ENCODE measurements around the gene THOC5.
A peak's percentile ranks its signal among the peaks of the same experiment; 100 is the strongest.
"Not testable (repeated sequence)": the region's sequence is repeated elsewhere in the genome, so short reads cannot be mapped to it uniquely, and the experiment has no call there.

Gene THOC5

DNA sequence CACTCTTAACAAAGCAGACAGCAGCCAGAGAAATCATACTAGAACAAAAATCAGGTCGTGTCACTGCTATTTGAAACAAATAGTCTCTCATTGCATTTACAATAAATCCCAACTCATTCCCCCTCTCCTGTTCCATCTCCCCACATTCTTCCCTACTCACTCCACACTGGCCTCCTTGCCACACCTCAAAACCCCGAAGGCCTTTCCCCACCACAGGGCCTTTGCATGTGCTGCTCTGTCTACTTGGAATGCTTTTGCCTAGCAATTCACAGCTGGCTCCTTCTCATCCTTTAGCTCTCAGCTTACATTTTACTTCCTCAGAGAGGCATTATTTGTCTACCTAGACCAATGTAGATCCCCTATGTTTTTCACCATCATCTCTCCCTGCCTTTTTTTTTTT, 6.3 kb upstream of the THOC5 start:
- DNase-seq = no peak

GRCh38 chr22:29559030-29559429, 5.5 kb upstream of the THOC5 start:
- no peak for DNase-seq

GRCh38 chr22:29555065-29555644, 1.6 kb upstream of the THOC5 start:
- DNase-seq = no peak

DNA sequence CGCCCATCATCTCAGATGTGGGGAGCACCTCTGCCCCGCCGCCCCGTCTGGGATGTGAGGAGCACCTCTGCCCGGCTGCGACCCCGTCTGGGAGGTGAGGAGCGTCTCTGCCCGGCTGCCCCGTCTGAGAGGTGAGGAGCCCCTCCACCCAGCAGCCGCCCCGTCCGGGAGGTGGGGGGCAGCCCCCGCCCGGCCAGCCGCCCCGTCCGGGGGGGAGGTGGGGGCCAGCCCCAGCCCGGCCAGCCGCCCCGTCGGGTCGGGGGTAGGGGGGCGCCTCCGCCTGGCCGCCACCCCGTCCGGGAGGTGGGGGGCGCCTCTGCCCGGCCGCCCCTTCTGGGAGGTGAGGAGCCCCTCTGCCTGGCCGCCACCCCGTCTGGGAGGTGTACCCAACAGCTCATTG, 1.2 kb downstream of the THOC5 start:
- DNase-seq = not testable (repeated sequence)

DNA sequence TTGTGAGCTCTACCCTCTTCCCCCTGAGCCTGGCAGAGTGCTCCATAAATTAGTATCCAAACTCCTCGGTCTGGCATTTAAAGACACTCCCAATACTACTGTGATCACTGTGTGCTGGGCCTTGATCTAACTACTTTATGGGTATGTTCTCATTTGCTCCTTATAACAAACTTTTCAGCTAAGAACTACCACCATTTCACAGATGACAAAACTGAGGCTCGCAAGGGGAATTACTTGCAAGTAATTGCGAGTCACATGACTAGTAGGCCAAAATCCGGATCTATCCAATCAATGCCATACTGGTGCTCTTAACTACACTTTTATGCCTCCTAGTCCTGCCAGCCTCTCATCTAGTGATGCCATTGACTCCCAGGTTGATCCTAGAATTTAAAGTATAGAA, 3.6 kb downstream of the THOC5 start:
- no peak for DNase-seq

DNA sequence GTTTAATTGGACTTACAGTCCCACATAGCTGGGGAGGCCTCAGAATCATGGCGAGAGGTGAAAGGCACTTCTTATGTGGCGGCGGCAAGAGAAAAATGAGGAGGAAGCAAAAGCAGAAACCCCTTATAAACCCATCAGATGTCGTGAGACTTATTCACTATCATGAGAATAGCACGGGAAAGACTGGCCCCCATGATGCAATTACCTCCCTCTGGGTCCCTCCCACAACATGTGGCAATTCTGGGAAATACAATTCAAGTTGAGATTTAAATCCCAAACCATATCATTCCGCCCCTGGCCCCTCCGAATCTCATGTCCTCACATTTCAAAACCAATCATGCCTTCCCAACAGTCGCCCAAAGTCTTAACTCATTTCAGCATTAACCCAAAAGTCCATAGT, 8.5 kb downstream of the THOC5 start:
- DNase-seq = not testable (repeated sequence)

GRCh38 chr22:29541845-29542244, 11.7 kb downstream of the THOC5 start:
- peak in 1 of 2 donors; percentile 45 for DNase-seq

- DNase-seq = no peak
Measured at GRCh38 chr22:29539105-29539504, 14.5 kb downstream of the THOC5 start.

- no peak for DNase-seq
Measured at GRCh38 chr22:29536411-29536810, 17.1 kb downstream of the THOC5 start.

DNA sequence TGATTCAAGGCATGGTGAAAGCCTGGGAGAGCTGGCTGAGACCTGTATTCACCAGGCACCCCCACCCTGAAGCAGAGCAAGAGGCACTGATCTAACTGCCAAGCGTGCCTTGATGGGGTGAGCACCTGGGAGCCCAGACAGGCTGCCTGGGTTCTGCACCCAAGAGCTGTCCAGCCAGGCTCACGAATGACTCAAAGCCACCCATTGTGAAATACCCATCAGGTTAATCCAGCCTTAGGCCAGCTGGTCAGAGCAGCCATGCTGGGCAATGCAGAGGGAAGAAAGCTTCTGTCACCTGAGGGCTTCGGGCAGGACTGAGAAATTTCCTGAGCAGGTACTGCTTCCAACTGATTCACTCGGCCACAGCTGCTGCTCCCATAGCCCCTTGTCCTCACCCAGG, 22.1 kb downstream of the THOC5 start:
- DNase-seq = no peak

- no peak for DNase-seq
Measured at GRCh38 chr22:29530716-29531115, 22.8 kb downstream of the THOC5 start.

DNA sequence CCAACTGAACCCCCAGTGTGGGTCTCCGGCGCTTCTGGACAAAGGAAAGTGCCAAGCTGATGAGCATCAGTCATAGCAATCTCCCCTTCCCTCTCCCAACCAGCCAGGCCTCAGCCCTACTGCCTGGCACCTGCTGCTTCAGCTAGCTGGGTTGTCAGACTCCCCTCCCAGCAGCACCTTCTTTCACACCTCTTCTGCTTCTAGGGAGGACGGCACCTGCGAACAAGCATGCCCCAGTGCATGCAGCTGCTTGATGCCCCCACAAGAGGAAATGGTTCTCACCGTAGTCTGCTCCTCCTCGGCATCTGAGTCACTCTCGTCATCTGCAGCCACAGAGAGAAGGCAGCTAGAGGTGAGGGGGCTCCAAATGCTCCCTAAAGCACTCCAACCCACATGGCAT, 25.4 kb downstream of the THOC5 start:
- no peak for DNase-seq

- DNase-seq = peak in 1 of 2 donors; percentile 27
Measured at GRCh38 chr22:29524442-29525191, 28.9 kb downstream of the THOC5 start.

DNA sequence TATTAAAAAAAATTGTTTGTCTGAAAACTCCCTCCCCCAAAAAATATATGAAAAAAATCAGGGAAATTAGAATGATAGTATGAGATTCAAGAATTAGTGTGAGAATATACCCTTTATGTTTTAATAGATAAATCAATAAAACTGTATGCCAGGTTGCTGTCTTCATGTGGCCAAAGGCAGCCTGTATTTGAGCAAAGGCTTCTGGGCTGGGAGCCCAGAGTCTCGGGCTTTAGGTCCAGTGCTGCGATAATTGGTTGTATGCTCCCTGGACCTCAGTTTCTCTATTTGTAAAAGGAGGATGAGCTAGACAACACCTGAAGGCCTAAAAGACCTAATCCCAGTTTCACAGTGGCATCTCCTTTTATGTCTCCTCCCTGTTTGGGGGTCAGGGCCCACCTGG, 29.8 kb downstream of the THOC5 start:
- DNase-seq = no peak

DNA sequence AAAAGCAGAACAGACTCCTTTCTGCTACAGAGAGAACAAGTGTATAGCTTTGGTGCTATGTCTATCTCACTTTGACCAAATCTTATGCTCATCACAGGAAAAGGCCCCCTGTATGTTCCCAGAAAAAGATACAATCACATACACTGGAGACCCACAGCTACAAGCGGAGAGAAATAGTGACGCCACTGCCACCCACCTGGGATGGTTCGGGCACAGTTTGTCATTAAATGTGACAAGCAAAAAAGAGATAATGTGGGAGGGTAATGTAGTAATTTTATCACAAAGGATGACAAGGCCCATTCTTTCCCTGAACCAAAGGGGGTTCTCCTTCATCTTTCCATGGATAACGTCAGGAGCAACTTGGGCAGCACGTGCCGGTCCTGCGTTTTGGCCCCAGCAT, 32.0 kb downstream of the THOC5 start:
- no peak for DNase-seq

DNA sequence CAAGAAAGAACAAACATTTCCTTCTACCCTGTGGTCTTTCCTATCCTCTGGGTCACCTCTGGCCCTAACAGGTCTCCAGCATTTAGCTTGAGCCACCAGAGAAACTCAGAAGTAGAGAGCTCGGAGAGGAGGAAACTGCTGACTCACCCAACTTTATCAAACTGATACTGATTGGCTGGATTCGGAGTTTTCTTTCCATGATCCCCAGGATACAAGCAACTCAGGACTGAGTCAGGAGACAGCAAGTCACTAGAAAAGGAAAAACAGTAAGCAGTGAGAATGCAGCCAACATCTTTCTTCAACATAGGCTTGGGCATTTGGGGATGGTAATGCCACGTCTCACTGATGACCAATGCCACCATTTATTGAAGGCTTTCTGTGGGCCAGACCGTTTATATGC, 32.7 kb downstream of the THOC5 start:
- no peak for DNase-seq

DNA sequence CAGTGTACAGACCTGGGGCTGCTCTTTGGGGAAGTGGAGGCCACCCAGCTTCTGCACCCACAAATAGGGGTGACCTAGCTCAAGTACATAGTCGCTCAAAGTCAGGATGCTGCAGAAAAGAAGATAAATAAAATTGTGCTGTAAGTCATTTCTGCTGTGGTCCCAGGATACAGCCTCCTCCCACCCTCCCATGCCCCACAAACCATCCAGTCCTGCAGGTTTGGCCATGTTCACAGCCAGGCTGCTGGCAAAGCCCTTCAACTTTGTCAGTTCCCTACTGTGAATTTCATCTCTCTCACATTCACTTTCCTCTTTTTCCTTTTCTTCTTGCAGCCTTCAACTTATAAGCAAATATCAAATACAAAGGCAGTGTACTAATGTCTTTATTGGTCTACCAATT, 33.6 kb downstream of the THOC5 start:
- no peak for DNase-seq

GRCh38 chr22:29518427-29518826, 35.1 kb downstream of the THOC5 start:
- DNase-seq = no peak

DNA sequence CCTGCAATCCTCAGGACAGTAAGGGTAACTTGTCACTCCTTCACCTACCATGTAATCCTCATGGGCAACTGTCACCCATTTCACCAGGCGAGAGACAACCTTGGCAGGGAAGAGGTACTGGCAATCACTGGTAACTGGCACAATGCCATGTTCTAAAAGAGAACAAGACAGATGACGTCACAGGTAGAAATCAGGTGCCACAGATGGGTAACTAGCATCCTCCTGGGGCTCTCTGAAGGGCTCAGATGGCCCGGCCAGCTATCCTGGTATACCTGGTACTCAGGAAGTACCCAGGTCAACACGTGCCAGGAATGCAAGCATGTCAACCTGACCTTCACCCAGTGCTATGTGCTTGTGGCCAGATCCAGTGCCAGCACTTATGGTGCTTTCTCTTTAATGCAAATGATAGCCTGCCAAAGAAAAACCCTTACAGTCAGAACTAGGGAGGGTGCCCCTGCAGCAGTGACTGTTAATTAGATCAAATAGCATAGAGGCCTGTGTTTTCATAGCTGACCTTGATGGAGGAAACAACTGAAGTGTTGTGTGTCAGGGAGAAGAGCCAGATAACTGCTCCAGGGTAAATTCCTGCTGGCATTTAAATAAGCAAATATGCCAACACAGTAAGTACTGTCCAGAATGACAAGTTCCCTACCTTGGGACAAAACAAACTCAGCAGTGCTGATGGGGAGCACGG, 36.2 kb downstream of the THOC5 start:
- no peak for DNase-seq

DNA sequence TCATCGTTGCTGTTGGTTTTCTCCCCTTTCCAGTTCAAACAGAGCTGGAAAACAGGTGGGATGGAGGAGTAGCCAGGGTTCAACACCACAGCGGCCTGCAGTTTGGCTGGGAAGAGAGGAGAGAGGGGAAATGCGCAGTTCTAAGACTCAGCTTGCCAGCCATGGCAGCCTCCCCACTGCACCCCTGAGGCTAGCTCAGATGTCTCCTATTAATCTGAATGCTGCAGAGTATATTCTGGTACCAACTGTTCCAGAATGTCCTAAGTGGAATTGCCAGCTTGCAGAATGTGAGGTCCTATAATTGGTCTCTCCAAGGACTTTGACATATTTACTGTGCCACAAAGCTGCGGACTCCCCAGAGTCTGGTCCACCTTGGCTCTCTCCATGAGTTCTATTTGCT, 41.5 kb downstream of the THOC5 start:
- DNase-seq = no peak

- DNase-seq = no peak
Measured at GRCh38 chr22:29511126-29511862, 42.3 kb downstream of the THOC5 start.

GRCh38 chr22:29510542-29510941, 43.0 kb downstream of the THOC5 start:
- no peak for DNase-seq

DNA sequence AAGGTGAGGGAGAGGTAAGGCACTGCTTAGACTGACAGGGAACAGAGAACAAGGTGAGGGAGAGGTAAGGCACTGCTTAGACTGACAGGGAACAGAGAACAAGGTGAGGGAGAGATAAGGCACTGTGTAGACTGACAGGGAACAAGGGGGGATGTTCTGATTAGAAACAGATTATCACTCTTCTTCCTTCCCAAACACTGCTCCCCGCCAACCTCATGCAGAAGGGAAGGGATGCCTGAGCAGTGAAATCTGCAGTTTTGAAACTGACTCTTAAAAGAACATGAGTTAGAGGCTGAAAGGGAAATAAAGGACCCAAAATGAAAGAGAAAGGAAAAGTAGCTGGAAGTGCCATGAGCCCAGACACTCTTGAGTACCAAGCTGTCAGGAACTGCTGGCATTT, 43.7 kb downstream of the THOC5 start:
- DNase-seq = no peak

GRCh38 chr22:29509298-29509697, 44.3 kb downstream of the THOC5 start:
- DNase-seq = no peak

Data from bone marrow (tissue), 2 donors.